Adrenal gland (tissue), 12 donors: ENCODE measurements around the gene PKD2L1. TPM values are rescaled to one million over a fixed set of nuclear protein-coding genes. Genes with fewer than 3 reads are reported as not detected.

Experiments
- DNase-seq, 7 donors: peaks; one replicate each; pipeline ENCODE4 v3.0.0-alpha.2; 2019 to 2020
- H3K27ac ChIP-seq, 5 donors: fragments of 200-600 bp; sonication (generic) in 4 of 5; 1 replicate in 3 of 5; 2 replicates in 2 of 5; pipeline versions ENCODE4 v1.5.1 to v1.8.0; 2016 to 2020; ENCODE audit warnings: mild to moderate bottlenecking in 1 of 5
- H3K27me3 ChIP-seq: fragments of 200-600 bp; 2 replicates; pipeline ENCODE4 v1.8.0; 2021
- H3K36me3 ChIP-seq, 2 donors: fragments of 200-600 bp; replicated peaks in 1 of 2; 1 replicate in 1 of 2; 2 replicates in 1 of 2; pipeline versions ENCODE4 v1.5.1 to v1.8.0; 2018 to 2022
- H3K4me1 ChIP-seq, 2 donors: fragments of 200-600 bp; replicated peaks in 1 of 2; 1 replicate in 1 of 2; 2 replicates in 1 of 2; pipeline versions ENCODE4 v1.5.1 to v1.8.0; 2018 to 2021
- H3K4me3 ChIP-seq, 4 donors: fragments of 200-600 bp; sonication (generic) in 3 of 4; one replicate each; pipeline ENCODE4 v1.5.1; 2016 to 2018
- H3K9me3 ChIP-seq, 3 donors: fragments of 200-600 bp; sonication (generic) in 1 of 3; replicated peaks in 1 of 3; 1 replicate in 2 of 3; 2 replicates in 1 of 3; pipeline versions ENCODE4 v1.5.1 to v1.8.0; 2016 to 2021
- CTCF ChIP-seq, 6 experiments: fragments of 450-650 bp in 4 of 6; fragments of 200-600 bp in 2 of 6; sonication (generic) in 1 of 6; IDR thresholded peaks; 1 replicate in 5 of 6; 2 replicates in 1 of 6; pipeline versions ENCODE4 v1.5.1 to v1.8.0; 2016 to 2021; ENCODE audit warnings: antibody characterized with exemption in 6 of 6, mild to moderate bottlenecking in 2 of 6, moderate library complexity in 1 of 6
- POLR2A ChIP-seq, 2 donors: fragments of 450-650 bp; IDR thresholded peaks; one replicate each; pipeline ENCODE4 v1.6.1; 2017; ENCODE audit warnings: antibody characterized with exemption in 2 of 2, mild to moderate bottlenecking in 2 of 2, moderate library complexity in 1 of 2
- WGBS, 4 donors: extraction: QIAGEN DNeasy Blood & Tissue Kit in 2 of 4; methylation state at CpG; one replicate each; pipeline versions ENCODE4 v1.1.5 to v1.1.7; 2013 to 2017; 5-methylcytosine and 5-hydroxymethylcytosine counted together
- intact Hi-C, 2 donors: fragments of 100-400 bp; cut with DNase I; formaldehyde crosslinking; loops; one replicate each; pipeline versions ENCODE4 v1.14.1 to v1.15.0; 2022 to 2023
- polyA plus RNA-seq, 3 donors: library from polyadenylated mRNA; stranded (reverse); fragments of 200-250 nt in 2 of 3; fragments of 350-450 nt in 1 of 3; fragmentation: Illumina TruSeq in 1 of 3; extraction: RNeasy Lipid Tissue Mini Kit (QIAGEN cat#74804) in 1 of 3; gene quantifications; one replicate each; pipeline ENCODE4 v1.2.3, GENCODE V29; 2013 to 2014
- total RNA-seq, 9 donors: library from RNA; depleted of rRNA in 4 of 9; stranded (reverse); fragments of >200 nt in 4 of 9; fragments of 120-200 nt in 1 of 9; fragmentation: NEBNext Ultra II Directional in 1 of 9; extraction: Animal tissue kit (Norgen Biotek cat#: 25700) in 1 of 9; gene quantifications; one replicate each; pipeline versions ENCODE4 v1.1.0 to v1.2.4, GENCODE V29; 2013 to 2023
- donor health status: healthy with polysubstance abuse.
- donor health status: Bipolar disorder and iron deficiency.
- donor health status: DM: yes; HTN: yes; CAD: no.
- donor health status: DM: no; HTN: no; CAD: no.
- donor health status: DM: no; HTN: no; CAD: no.
- donor health status: DM: yes; HTN: yes; CAD: no.

PKD2L1 gene
- total and polyA plus RNA-seq, 12 donors = 0.50 to 0.72 TPM; not detected in 10

- intact Hi-C loops = loop anchor here in 1 of 2 donors (10.0 kb wide), 1 partner anchor 191 kb away; the partner anchor contains the start of gene NDUFB8
- H3K4me1 ChIP-seq = no peaks in the 10 kb centered on the region
- H3K27me3 ChIP-seq = peaks cover 6% of the 10 kb centered on the region
- DNase-seq = no peak
- no peak overlapping the region for H3K27ac ChIP-seq
- no peaks in the 10 kb centered on the region for H3K9me3 ChIP-seq
- no peak overlapping the region for H3K4me3 ChIP-seq
- TF ChIP-seq POLR2A (IDR thresholded peaks at IDR 0.05) (no peak), CTCF (IDR thresholded peaks at IDR 0.05) (no peak)
- 76 to 90% (median 83%) methylated on average over 2 of the region's 2 CpGs for WGBS, 4 donors
- H3K36me3 ChIP-seq = no peaks in the 10 kb centered on the region
Measured at GRCh38 chr10:100333661-100334440, 3.8 kb upstream of the PKD2L1 start.

- Histone ChIP-seq H3K27me3 (peaks cover 6% of the 10 kb centered on the region), H3K27ac (no peak overlapping the region), H3K4me3 (no peak overlapping the region), H3K36me3 (no peaks in the 10 kb centered on the region), H3K4me1 (no peaks in the 10 kb centered on the region), H3K9me3 (no peaks in the 10 kb centered on the region)
- intact Hi-C loops = loop anchor here in 1 of 2 donors (10.0 kb wide), 1 partner anchor 192 kb away; the partner anchor contains the start of gene NDUFB8
- no peak for DNase-seq
- WGBS, 4 donors = 68 to 70% (median 70%) methylated on average over 4 of the region's 4 CpGs
- TF ChIP-seq POLR2A (IDR thresholded peaks at IDR 0.05) = no peak
- no peak for TF ChIP-seq CTCF (IDR thresholded peaks at IDR 0.05)
Measured at GRCh38 chr10:100333106-100333505, 3.1 kb upstream of the PKD2L1 start.

- DNase-seq = no peak
Measured at GRCh38 chr10:100328198-100328597, 1.8 kb downstream of the PKD2L1 start.

GRCh38 chr10:100327718-100328009 lies 2.4 kb downstream of the PKD2L1 start:
- Histone ChIP-seq H3K36me3 (no peaks in the 10 kb centered on the region), H3K4me1 (peaks cover 0 to 9% of the 10 kb centered on the region in 2 donors), H3K4me3 (no peak overlapping the region), H3K27ac (no peak overlapping the region), H3K9me3 (no peaks in the 10 kb centered on the region), H3K27me3 (peaks cover 6% of the 10 kb centered on the region)
- 62 to 93% (median 75%) methylated on average over 3 of the region's 3 CpGs for WGBS, 4 donors
- intact Hi-C loops = no loop called here
- TF ChIP-seq POLR2A (IDR thresholded peaks at IDR 0.05) (no peak), CTCF (IDR thresholded peaks at IDR 0.05) (no peak)
- DNase-seq = no peak

More at GRCh38 chr10:100328198-100328597, 1.8 kb downstream of the PKD2L1 start:
- H3K4me3 ChIP-seq = no peak overlapping the region
- no peaks in the 10 kb centered on the region for H3K36me3 ChIP-seq
- intact Hi-C loops = no loop called here
- peaks cover 0 to 9% of the 10 kb centered on the region in 2 donors for H3K4me1 ChIP-seq
- 55 to 64% (median 57%) methylated on average over 5 of the region's 5 CpGs for WGBS, 4 donors
- no peak overlapping the region for H3K27ac ChIP-seq
- H3K9me3 ChIP-seq = no peaks in the 10 kb centered on the region
- TF ChIP-seq CTCF (IDR thresholded peaks at IDR 0.05) (no peak), POLR2A (IDR thresholded peaks at IDR 0.05) (no peak)
- H3K27me3 ChIP-seq = peaks cover 6% of the 10 kb centered on the region
